RPMI7951 (cell line): Measurements from ENCODE around the gene USP24. TPM values are rescaled to one million over a fixed set of nuclear protein-coding genes. Genes with fewer than 3 reads are reported as not detected.
"Not testable (repeated sequence)": the region's sequence is repeated elsewhere in the genome, so short reads cannot be mapped to it uniquely, and the experiment has no call there.

ENCODE experiments used
- DNase-seq: peaks from one replicate; pipeline ENCODE4 v3.0.0-alpha.2; 2012; ENCODE audit warnings: low read depth
- total RNA-seq: library from RNA; depleted of rRNA; stranded (reverse); fragments of >200 nt; shearing (Covaris generic); gene quantifications from 2 replicates; pipeline ENCODE4 v1.2.3, GENCODE V29; 2014

USP24 gene
- total RNA-seq, 1 experiment from 2014 or later: 26.2 TPM

DNA sequence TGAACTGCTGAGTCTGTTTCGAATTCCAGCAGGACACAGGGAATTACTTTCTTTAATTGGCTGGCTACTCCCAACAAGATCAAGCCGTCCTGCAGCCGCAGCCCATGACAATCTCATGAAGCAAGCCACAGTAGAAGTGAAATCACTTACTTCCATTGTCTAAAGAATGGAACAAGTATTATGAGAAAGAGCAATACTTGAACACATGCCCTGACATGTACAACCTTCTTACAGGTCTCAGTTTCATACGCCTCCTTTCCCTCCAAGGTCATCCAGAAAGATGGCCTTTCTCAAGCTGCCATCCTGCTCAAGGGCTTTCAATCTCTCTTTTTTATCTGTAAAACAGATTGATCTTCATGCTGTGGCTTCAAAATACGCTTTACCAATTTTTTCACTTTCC lies 90.7 kb downstream of the USP24 start:
- no peak for DNase-seq

- DNase-seq: no peak
Measured at GRCh38 chr1:55120538-55120937, 94.6 kb downstream of the USP24 start.

DNA sequence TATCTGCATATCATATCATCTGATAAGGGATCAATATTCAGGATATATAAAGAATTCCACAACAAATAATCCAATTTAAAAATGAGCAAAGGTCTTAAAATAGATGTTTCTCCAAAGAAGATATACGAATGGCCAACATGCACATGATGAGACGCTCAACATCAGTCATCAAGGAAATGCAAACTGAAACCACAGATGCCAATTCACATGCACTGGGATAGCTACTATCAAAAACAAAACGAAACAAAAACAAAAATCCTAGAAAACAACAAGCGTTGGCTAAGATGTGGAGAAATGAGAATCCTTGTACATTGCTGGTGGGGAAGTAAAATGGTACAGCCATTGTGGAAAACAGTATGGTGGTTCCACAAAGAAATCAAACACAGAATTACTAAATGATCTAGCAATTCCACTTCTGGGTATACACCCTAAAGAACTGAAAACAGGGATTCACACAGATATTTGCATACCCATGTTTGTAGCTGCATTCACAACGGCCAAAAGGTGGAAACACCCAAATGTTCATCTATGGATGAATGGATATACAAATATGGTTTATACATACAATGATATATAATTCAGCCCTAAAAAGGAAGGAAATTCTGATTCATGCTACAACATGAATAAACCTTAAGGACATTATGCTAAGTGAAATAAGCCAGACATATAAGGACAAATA lies 96.4 kb downstream of the USP24 start:
- no peak for DNase-seq

DNA sequence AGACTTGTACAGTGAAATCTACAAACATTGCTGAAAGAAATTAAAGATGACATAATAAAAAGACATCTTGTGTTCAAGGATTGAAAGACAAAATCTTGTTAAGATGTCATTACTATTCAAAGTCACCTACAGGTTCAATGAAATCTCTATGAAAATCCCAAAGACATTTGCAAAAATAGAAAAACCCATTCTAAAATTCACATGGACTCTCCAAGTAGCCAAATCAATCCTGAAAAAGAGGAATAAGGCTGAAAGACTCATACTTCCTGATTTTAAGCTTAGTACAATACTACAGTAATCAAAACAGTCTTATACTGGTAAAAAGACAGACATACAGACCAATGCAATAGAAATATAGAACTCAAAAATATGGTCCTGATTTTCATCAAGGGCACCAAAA lies 97.2 kb downstream of the USP24 start:
- no peak for DNase-seq

DNA sequence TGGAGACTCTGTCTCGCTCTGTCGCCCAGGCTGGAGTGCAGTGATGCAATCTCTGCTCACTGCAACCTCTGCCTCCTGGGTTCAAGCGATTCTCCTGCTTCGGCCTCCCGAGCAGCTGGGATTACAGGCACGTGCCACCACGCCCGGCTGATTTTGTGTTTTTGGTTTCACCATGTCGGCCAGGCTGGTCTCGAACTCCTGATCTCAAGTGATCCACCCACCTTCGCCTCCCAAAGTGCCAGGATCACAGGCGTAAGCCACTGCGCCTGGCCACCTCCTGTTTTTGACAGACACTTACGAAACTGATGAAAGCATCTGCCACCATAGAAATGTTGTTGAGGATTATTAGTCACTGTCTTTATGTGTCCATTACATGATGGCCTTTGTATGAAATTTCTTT lies 106.2 kb downstream of the USP24 start:
- DNase-seq: not testable (repeated sequence)

DNA sequence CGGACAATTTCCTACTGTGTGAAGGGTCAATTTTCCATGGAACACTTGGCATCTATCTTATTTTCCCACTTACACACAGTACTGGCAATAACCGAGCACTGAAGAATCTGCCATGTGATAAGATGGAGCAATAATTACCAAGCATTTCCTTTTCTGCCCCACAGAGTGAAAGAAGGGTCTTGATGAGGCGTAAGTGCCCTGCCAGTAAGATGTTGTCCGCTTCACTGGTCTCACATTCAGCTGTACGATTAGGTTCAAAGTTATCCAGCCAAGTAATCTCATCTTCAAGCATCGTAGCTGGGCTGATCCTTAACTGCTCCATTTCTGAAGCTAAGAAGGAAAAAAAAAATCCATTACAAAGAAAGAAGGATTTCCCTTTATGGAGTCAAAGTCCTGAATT lies 108.1 kb downstream of the USP24 start:
- no peak for DNase-seq

DNA sequence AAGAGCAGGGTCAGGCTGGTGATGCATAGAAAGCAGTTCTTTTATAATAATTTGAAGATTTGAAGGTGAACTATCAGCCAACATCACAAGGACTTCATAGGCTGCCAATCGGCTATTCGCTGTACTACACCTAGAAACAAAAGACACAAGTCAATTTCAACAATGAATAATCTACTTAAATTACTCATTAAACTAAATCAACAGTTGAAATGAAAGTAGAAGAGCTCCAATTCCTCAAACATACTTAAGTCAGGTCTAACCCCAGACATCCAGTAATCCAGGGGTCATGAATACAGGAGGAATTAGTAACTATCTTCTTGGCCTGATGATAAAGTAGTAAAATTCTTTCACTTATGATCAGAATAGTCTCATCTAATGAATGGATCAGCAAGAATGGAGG lies 111.3 kb downstream of the USP24 start:
- no peak for DNase-seq

DNA sequence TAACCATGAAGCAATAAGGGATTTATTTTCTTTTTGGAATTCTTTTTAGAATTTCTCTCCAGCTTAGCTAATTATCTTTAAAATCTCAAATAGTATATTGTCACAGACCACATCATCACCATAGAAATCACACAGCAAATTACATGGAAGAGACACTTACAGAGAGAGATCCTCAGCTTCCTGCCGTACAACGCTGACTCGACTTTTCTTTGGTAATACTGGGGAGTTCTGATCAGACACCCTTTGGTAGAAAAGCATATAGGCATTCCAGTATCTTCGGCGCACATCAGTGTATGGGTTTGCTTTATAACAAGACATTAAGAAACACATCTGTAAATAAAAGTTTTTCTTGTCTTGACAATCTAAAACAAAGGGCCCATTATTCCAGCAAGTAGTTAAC lies 120.1 kb downstream of the USP24 start:
- no peak for DNase-seq

- DNase-seq: no peak
Measured at GRCh38 chr1:55092475-55092874, 122.7 kb downstream of the USP24 start.

DNA sequence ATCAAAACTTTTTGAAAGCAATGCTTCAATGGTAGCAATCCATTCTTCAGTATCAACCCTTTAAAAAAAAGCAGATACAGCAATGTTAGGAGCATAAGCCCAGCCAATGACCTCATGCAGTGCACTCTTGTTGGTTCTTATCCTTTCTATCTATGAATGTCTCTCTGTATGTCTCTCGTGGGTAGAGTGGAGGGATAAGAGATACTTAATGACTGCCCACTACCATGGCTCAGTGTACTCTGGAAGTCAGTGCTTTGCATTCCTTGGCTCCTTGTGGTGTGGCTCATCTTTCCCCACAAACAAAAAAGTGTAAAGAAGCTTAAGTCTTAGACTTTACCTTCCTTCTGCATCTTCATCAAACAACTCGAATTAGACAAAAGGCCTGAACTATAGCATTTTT lies 125.5 kb downstream of the USP24 start:
- no peak for DNase-seq

- DNase-seq: no peak
Measured at GRCh38 chr1:55088413-55088812, 126.8 kb downstream of the USP24 start.

DNA sequence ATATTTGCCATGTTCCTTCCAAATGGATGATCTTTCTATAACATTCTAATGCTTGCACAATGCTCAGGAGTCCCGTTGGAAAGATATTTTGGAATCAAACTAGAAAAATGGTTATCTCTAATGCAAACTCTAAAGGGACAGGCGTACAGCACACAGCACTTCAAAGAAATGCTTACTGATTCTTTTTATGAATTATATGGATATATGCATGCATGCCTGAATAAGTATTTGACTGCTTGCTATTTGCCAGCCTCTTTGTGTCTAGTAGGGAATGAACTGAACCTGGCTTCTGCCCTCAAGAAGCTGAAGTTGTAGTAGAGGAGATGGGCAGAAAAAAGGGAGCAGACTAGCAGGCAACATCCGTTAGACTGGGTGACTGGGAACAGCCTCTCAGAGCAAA lies 127.7 kb downstream of the USP24 start:
- DNase-seq: no peak

- DNase-seq: no peak
Measured at GRCh38 chr1:55084257-55084656, 130.9 kb downstream of the USP24 start.

DNA sequence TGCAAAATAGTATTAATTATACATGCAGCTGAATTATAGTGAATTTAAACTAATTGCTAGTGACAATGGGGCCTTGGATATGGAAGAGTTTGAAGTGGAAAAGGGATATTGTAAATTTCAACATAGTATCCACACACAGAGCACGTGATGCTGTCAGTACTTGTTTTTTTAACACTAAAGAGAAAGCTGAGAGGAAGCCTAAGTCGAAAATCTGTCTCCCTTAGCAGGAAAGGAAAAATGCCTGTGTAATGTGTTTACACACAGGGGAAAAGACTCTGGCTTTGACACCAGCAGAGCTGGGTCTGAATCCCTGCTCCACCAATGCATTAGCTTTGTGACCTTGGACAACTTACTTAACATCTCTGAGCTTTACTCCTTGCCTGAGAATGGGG lies 133.3 kb downstream of the USP24 start:
- no peak for DNase-seq

DNA sequence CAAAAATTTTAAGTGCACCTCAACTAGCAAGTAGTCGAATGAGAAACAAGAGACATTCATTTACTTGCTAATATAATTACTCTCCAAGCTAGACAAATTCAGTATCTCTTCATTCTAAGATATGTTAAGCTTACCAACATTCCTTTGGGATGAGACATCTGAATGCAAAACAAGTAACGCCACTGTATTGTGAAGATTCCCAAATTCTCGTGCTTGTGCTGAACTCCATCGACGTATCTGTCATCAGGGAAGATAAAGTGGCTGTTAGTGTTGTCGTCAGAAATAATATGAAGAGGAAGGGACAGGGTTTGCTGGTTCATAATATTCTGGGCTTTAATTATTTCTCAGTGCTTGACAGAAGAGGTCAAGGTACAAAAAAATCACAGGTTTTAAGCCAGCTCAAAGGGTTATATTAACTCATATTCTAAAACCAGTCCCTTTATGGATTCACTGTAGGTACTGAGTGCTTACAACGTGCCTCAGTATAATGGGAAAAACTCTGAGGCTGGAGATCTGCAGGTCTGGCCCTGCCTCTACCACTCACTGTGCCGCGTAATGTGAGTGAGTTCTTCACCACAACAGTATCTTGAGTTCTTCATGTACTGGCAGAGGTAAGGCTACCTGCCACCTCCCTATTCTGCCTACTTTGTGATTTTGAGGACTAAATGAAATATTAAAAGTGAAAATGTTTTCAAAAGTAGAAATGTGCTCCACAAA lies 133.8 kb downstream of the USP24 start:
- peak; percentile 79 for DNase-seq

GRCh38 chr1:55079651-55080050 lies 135.5 kb downstream of the USP24 start:
- no peak for DNase-seq

DNA sequence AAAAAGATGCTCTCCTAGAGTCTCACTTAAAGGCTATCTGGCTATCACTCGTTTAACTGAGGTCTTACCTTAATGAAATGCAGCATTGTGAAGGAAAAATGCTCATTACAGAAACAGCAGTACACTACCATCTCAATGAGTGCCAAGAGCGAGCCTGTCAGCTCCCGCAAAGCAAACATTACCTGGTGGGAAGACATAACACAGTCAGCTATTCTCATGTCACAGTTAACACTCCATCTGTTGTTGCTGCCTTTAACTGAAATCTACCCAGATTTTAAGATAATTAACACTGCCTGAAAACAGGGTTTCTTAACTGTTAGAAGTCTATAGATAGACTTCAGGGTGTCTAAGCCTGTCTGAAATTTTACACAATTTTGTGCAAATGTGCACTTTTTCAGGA lies 136.7 kb downstream of the USP24 start:
- no peak for DNase-seq

DNA sequence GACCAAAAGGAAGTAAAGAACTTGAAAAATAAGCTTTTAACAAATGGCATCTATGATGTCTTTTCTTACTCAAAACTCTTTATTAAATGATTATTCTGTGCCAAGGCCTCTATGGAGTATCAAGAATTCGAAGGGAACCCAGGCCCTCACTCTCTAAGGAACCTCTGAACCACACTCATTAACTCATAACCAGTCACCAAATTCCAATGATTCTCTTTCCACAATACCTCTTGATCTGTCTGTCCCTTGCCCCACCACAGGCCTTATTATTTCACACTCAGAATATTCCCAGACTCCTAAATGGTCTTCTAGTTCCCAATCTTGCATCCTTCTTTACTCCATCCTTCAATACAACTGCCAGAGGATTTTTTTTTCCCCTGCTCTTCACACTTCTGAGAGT lies 138.8 kb downstream of the USP24 start:
- no peak for DNase-seq

GRCh38 chr1:55074455-55074854 lies 140.7 kb downstream of the USP24 start:
- no peak for DNase-seq

DNA sequence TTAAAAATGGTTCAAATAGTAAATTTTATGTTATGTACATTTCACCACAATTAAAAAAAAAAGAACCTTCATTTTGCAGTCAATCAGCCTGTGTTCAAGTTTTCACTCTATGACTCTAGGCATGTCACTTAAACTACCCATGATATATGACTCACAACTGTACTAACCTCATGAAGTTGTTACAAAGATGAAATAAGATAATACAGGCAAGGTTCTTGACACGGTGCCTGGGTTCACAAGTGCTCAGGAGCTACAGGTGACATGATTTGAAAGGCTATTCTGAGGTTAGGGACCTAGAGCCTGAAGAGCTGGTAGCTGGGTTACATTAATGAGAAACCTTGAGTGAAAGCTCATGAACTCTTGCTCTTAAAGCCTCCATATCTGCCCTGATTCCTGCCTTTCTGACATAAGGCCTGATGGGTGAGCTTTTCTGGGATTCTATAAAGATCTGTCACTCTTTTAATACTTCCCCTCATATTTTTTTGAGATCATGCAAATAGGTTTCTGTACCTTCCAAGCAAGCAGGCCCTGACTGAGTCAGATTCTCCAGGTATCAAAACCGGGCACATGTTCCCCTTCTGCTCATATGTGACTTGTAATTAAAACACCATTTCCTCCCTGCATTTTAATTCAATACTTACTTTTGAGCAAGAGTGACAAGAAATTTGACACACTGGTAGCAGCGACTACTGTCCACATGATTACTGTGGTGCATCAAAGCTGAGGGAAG lies 141.8 kb downstream of the USP24 start:
- DNase-seq: no peak

- DNase-seq: peak; percentile 45
Measured at GRCh38 chr1:55071477-55071876, 143.7 kb downstream of the USP24 start.

- no peak for DNase-seq
Measured at GRCh38 chr1:55070293-55071164, 144.6 kb downstream of the USP24 start.
